Measurements from ENCODE around the gene SS18L1.

GRCh38 chr20:62197801-62198200, 54.2 kb downstream of the SS18L1 start:
- TF ChIP-seq, protein P1, sequence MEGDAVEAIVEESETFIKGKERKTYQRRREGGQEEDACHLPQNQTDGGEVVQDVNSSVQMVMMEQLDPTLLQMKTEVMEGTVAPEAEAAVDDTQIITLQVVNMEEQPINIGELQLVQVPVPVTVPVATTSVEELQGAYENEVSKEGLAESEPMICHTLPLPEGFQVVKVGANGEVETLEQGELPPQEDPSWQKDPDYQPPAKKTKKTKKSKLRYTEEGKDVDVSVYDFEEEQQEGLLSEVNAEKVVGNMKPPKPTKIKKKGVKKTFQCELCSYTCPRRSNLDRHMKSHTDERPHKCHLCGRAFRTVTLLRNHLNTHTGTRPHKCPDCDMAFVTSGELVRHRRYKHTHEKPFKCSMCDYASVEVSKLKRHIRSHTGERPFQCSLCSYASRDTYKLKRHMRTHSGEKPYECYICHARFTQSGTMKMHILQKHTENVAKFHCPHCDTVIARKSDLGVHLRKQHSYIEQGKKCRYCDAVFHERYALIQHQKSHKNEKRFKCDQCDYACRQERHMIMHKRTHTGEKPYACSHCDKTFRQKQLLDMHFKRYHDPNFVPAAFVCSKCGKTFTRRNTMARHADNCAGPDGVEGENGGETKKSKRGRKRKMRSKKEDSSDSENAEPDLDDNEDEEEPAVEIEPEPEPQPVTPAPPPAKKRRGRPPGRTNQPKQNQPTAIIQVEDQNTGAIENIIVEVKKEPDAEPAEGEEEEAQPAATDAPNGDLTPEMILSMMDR (IDR thresholded peaks at IDR 0.05): no peak
- no peak for TF ChIP-seq POLR2A (IDR thresholded peaks at IDR 0.05)
